Activated CD4-positive, alpha-beta T cell treated with anti-CD3 and anti-CD28 coated beads for 48 hours (primary cell): Measurements from ENCODE around the gene ADGRF3.
"Not testable (repeated sequence)": the region's sequence is repeated elsewhere in the genome, so short reads cannot be mapped to it uniquely, and the experiment has no call there.

Experiments used
- DNase-seq: peaks from one replicate; pipeline ENCODE4 v3.0.0-alpha.2; 2020

Gene ADGRF3

DNA sequence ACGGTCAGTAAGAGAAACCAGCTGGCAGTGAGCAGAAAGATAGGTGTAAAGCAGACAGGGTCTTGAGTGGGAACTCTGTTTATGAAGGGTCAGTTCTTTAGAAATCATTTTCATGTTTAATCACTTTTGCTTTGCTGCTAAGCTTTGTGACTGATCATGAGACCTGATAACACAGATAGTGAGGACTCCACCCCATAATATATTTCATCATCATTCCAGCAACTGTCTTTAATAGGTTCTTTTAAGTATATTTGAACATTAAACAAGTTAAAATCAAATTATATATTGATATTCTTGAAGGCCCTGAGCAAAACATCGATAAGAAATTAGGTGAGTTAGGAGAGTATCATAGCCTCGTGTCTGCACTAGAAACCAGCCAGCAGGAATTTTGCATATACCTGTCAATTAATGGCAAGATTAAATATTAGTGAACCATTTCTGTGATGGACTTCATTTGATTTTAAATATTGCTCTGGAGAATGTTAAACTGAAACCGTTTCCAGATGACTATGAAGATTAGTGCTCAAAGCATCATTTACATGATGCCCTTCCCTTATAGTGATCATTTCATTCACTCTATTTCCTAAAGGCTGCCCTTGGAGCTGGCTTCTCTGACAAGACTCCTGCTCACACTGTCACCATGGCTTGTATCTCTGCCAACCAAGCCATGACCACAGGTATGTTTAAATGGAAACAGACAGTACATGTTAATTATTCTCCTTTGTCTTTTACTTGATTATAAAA is 69.9 kb downstream of the ADGRF3 start:
- DNase-seq: no peak

DNA sequence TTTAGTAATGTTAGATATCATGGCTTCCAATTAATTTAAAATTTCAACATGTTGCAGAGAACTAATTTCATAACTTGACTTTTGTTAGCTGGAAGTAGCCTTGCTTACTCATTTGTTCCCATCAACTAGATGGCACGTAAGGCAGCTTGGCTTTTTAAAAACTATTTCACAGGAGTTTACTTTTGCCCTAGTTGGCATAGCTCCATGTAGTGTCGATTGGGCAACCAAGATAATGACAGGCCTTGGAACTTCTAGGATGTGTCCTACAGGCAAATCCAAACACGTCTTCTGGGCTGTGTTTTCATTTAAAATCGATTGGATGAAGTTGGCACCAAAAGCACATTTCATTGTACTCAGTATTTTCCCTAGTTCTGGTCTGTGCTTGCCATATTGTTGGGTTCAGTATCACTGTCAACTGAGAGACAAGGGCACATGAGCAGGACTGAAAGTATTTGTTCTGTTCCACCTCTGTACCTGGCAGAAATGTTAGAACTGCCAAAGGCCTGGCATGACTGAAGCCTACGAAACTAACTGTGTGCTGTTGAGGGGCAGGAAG is 72.5 kb downstream of the ADGRF3 start:
- no peak for DNase-seq

DNA sequence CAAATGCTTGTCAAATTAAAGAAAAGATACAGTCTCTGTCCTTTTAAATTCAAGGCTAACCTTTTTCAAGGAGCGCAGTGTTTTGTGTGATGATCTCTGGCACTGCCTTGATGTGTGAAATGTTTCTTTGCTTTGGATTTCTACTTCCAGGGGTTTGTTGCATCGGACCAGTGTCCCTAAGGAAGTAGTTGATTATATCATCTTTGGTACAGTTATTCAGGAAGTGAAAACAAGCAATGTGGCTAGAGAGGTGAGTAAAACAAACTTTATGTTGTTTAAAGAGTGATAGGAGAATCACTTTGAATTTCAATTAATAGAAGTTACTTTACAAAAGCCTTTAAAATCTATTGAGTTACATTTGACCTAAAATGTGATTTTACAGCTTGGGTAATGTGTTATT is 73.1 kb downstream of the ADGRF3 start:
- no peak for DNase-seq

DNA sequence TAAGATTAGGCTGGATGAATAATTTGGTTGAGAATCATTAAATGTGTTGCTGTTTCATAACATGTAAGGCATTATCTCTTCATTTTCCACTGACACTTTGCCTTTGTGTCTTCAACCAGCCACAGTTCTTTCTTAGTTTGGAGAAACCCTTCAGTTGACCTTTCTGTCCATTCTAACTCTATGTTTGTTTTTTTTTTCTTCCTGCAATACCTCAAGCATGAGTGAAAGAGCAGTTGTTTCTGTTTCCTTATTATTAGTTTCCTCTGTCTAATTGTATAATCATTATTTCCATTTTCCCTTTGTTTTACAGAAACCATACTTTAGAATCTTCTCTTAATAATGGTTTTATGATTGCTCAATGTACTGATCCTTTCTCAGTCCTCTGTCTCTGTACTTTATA is 76.2 kb downstream of the ADGRF3 start:
- DNase-seq: no peak

DNA sequence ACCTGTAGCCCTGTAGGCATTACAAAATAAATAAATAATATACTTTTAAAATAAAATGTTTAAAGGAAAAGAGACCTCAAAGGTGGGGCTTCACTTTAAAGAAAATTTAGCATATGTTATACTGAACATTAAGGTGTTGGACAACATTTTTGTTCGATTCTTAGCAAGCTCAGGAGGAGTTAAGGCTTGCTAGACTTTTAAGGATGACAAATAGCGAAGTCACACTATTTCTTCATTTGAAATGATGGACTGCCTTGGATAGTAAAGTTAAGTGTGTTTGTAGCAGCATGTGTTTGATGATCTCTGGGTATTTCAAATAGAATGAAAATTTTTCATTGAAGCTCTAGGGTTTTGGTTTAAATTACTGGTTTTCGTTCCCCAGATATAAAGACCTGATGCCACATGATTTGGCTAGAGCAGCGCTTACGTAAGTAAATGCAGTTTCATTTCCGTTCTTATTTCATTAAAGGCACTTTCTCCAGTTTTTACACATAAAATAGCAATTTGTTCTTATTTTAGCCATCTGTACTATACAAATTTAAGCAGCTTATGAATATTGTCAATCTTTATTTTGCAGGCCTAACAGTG is 76.9 kb downstream of the ADGRF3 start:
- DNase-seq: no peak

DNA sequence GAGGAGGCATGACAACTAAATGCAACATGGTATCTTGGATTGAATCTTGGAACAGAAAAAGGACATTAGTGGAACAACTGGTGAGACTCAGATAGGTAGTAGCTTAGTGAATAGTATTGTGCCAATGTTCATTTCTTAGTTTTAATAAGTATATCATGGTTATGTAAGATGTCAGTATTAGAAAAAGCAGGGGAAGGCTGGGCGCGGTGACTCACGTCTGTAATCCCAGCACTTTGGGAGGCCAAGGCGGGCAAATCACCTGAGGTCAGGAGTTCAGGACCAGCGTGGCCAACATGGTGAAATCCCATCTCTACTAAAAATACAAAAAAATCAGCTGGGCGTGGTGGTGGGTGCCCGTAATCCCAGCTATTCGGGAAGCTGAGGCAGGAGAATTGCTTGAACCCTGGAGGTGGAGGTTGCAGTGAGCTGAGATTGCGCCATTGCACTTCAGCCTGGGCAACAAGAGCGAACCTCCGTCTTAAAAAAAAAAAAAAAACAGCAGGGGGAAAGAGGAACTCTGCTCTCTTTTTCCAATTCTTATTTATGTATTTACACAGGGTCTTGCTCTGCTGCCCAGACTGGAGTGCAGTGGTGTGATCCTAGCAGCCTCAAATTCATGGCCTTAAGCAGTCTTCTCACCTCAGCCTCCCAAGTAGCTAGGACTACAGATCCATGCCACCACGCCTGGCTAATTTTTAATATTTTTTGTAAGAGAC is 77.8 kb downstream of the ADGRF3 start:
- DNase-seq: not testable (repeated sequence)

DNA sequence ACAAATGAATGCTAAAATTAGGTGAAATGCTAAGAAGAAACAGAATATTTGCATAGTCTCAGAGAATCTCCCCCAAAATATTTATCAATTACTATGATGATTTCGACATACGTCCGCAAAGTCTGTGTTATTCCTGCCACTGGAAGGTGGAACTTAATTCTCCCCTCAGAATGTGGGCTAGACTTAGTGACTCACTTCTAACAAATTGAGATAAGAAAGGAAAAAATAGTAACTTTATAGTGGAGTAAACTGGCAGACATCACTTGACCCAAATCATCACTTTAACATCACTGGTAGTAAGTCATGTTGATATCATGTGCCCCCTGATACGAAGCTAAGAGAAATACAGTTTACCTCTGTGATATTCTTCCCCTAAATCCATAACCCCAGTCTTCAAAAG is 78.4 kb downstream of the ADGRF3 start:
- DNase-seq: no peak

DNA sequence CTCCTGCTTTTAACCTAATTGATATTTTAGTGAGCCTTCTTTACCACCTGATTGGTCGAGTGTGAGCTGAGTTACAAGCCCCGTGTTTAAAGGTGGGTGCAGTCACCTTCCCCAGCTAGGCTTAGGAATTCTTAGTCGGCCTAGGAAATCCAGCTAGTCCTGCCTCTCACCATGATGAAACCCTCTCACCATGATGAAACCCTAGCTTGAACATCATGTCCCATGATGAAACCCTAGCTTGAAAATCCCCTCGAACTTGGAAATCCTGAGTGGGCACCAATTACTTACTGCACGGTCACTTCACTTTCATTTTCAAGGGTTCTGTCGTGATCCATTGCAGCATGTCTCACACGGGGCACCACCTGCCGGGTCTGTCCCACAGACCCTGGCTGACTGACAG is 87.8 kb downstream of the ADGRF3 start:
- DNase-seq: not testable (repeated sequence)
